Mucosa of descending colon (tissue), 3 donors: Measurements from ENCODE around the gene PAK6. TPM values are rescaled to one million over a fixed set of nuclear protein-coding genes. Genes with fewer than 3 reads are reported as not detected.

Experiments used
- ATAC-seq: fragments of 200-7000 bp; cut with Tn5 transposase; one replicate; pipeline ENCODE4 v1.9.1; 2020; ENCODE audit warnings: mild to moderate bottlenecking, moderate library complexity
- DNase-seq, 3 donors: peaks; one replicate each; pipeline ENCODE4 v3.0.0-alpha.2; 2020
- H3K36me3 ChIP-seq: fragments of 200-600 bp; one replicate; pipeline ENCODE4 v1.8.0; 2021; ENCODE audit warnings: low read depth, mild to moderate bottlenecking
- H3K4me1 ChIP-seq: fragments of 200-600 bp; one replicate; pipeline ENCODE4 v1.8.0; 2021; ENCODE audit warnings: low read depth, mild to moderate bottlenecking
- H3K4me3 ChIP-seq: fragments of 200-600 bp; one replicate; pipeline ENCODE4 v1.8.0; 2021; ENCODE audit warnings: mild to moderate bottlenecking
- H3K9me3 ChIP-seq: fragments of 200-600 bp; one replicate; pipeline ENCODE4 v1.8.0; 2021; ENCODE audit warnings: mild to moderate bottlenecking
- CTCF ChIP-seq: fragments of 200-600 bp; IDR thresholded peaks from one replicate; pipeline ENCODE4 v1.8.0; 2022; ENCODE audit warnings: antibody characterized with exemption, mild to moderate bottlenecking
- intact Hi-C, 2 donors: fragments of 100-400 bp; cut with DNase I in 1 of 2; cut with micrococcal nuclease in 1 of 2; formaldehyde crosslinking; loops; one replicate each; pipeline versions ENCODE4 v1.11.0 to v1.11.1; 2022; cut with DNase I, micrococcal nuclease
- total RNA-seq, 3 donors: library from RNA; stranded (reverse); fragmentation: NEBNext Ultra II Directional in 2 of 3; extraction: Animal tissue kit (Norgen Biotek cat#: 25700) in 2 of 3; gene quantifications; one replicate each; pipeline versions ENCODE4 v1.2.1 to v1.2.4, GENCODE V29; 2021 to 2023
- donor health status: DM: no; HTN: no; CAD: no; lungs with moderate emphysema.
- donor health status: DM: no; HTN: no; CAD: no.
- donor health status: DM: no; HTN: yes; CAD: no.

Gene PAK6
- total RNA-seq, 3 donors from 2014 or later = 0.98 to 3.1 (median 2.7) TPM

GRCh38 chr15:40293905-40294895, 55.3 kb downstream of the PAK6 start:
- Histone ChIP-seq H3K36me3 (no peaks in the 10 kb centered on the region), H3K4me3 (no peak overlapping the region), H3K4me1 (peaks cover 13% of the 10 kb centered on the region), H3K9me3 (no peaks in the 10 kb centered on the region)
- ATAC-seq (no peak), DNase-seq (peak in 1 of 3 donors; percentile 16)
- intact Hi-C loops = no loop called here
- TF ChIP-seq CTCF = no peak

- ATAC-seq (no peak), DNase-seq (no peak)
- Histone ChIP-seq H3K36me3 (no peaks in the 10 kb centered on the region), H3K4me1 (peaks cover 6% of the 10 kb centered on the region), H3K9me3 (peaks cover 2% of the 10 kb centered on the region), H3K4me3 (no peak overlapping the region)
- TF ChIP-seq CTCF = no peak
- intact Hi-C loops = no loop called here
Observed at GRCh38 chr15:40295297-40295696, 56.4 kb downstream of the PAK6 start.

- Histone ChIP-seq H3K9me3 (peaks cover 2% of the 10 kb centered on the region), H3K4me3 (no peak overlapping the region), H3K36me3 (no peaks in the 10 kb centered on the region), H3K4me1 (peaks cover under 1% of the 10 kb centered on the region)
- intact Hi-C loops = no loop called here
- no peak for ATAC-seq
- peak in 1 of 3 donors; percentile 34 for DNase-seq
- no peak for TF ChIP-seq CTCF
Observed at GRCh38 chr15:40295877-40296560, 57.2 kb downstream of the PAK6 start.

GRCh38 chr15:40296561-40297230, 57.8 kb downstream of the PAK6 start:
- no peak for TF ChIP-seq CTCF
- intact Hi-C loops = no loop called here
- H3K36me3 ChIP-seq = no peaks in the 10 kb centered on the region
- peaks cover 2% of the 10 kb centered on the region for H3K9me3 ChIP-seq
- DNase-seq = peak in 1 of 3 donors; percentile 18
- no peak overlapping the region for H3K4me3 ChIP-seq
- H3K4me1 ChIP-seq = no peaks in the 10 kb centered on the region
- ATAC-seq = no peak

- Histone ChIP-seq H3K4me1 (no peaks in the 10 kb centered on the region), H3K4me3 (no peak overlapping the region), H3K36me3 (no peaks in the 10 kb centered on the region), H3K9me3 (peaks cover 2% of the 10 kb centered on the region)
- TF ChIP-seq CTCF = no peak
- DNase-seq = no peak
- ATAC-seq = no peak
- intact Hi-C loops = no loop called here
Observed at GRCh38 chr15:40297356-40297755, 58.5 kb downstream of the PAK6 start.
